ENCODE results near the gene PBX1. TPM values are rescaled to one million over a fixed set of nuclear protein-coding genes. Genes with fewer than 3 reads are reported as not detected.

PBX1 gene
- total RNA-seq, 4 donors from 2014 or later = 89.6 to 138 (median 112) TPM

- H3K27me3 ChIP-seq = no peaks in the 10 kb centered on the region
- H3K4me3 ChIP-seq = no peak overlapping the region
- no peaks in the 10 kb centered on the region for H3K9me3 ChIP-seq
- DNase-seq (ENCODE audit: extremely low spot score) = no peak
- H3K4me1 ChIP-seq = peaks cover 31 to 75% (median 58%) of the 10 kb centered on the region in 4 donors
- intact Hi-C loops (cut with DNase I) = no loop called here
- WGBS = 84% methylated on average over 7 of the region's 7 CpGs
- no peak overlapping the region for H3K27ac ChIP-seq (replicated peaks in 1 of 4)
- H3K36me3 ChIP-seq = peaks cover 0 to 11% (median 0%) of the 10 kb centered on the region in 4 donors
- TF ChIP-seq EP300 (IDR thresholded peaks at IDR 0.05) (no peak), CTCF (IDR thresholded peaks at IDR 0.05) (no peak), POLR2AphosphoS5 (IDR thresholded peaks at IDR 0.05) (no peak), POLR2A (IDR thresholded peaks at IDR 0.05; ENCODE audit: low read depth) (no peak)
Measured at GRCh38 chr1:164836614-164837018, 277.6 kb downstream of the PBX1 start.

- intact Hi-C loops (cut with DNase I) = no loop called here
- Histone ChIP-seq H3K9me3 (no peaks in the 10 kb centered on the region), H3K27me3 (no peaks in the 10 kb centered on the region), H3K4me1 (peaks cover 47 to 90% (median 74%) of the 10 kb centered on the region in 4 donors), H3K4me3 (no peak overlapping the region), H3K27ac (replicated peaks in 1 of 4) (no peak overlapping the region), H3K36me3 (peaks cover 0 to 9% (median 0%) of the 10 kb centered on the region in 4 donors)
- no peak for TF ChIP-seq POLR2A (IDR thresholded peaks at IDR 0.05; ENCODE audit: low read depth)
- 97% methylated on average over 3 of the region's 3 CpGs for WGBS
- no peak for DNase-seq (ENCODE audit: extremely low spot score)
Measured at GRCh38 chr1:164838786-164839185, 279.8 kb downstream of the PBX1 start.

GRCh38 chr1:164840936-164841335, 282.0 kb downstream of the PBX1 start:
- no peaks in the 10 kb centered on the region for H3K27me3 ChIP-seq
- WGBS = 87% methylated on average over 9 of the region's 9 CpGs
- no peak for TF ChIP-seq EP300 (IDR thresholded peaks at IDR 0.05)
- no peak for TF ChIP-seq POLR2AphosphoS5 (IDR thresholded peaks at IDR 0.05)
- TF ChIP-seq POLR2A (IDR thresholded peaks at IDR 0.05; ENCODE audit: low read depth) = no peak
- TF ChIP-seq CTCF (IDR thresholded peaks at IDR 0.05) = no peak
- peaks cover 46 to 76% (median 63%) of the 10 kb centered on the region in 4 donors for H3K4me1 ChIP-seq
- H3K36me3 ChIP-seq = peaks cover 0 to 20% (median 3%) of the 10 kb centered on the region in 4 donors
- DNase-seq (ENCODE audit: extremely low spot score) = no peak
- intact Hi-C loops (cut with DNase I) = no loop called here
- H3K9me3 ChIP-seq = no peaks in the 10 kb centered on the region
- H3K4me3 ChIP-seq = no peak overlapping the region
- peak overlapping the region in 1 of 4 donors; percentile 36 for H3K27ac ChIP-seq (replicated peaks in 1 of 4)

GRCh38 chr1:164841702-164842465, 282.9 kb downstream of the PBX1 start:
- Histone ChIP-seq H3K9me3 (no peaks in the 10 kb centered on the region), H3K27ac (replicated peaks in 1 of 4) (peak overlapping the region in 1 of 4 donors; percentile 36), H3K4me3 (no peak overlapping the region), H3K27me3 (no peaks in the 10 kb centered on the region), H3K4me1 (peaks cover 39 to 71% (median 60%) of the 10 kb centered on the region in 4 donors), H3K36me3 (peaks cover 5 to 29% (median 10%) of the 10 kb centered on the region in 4 donors)
- DNase-seq (ENCODE audit: extremely low spot score) = no peak
- intact Hi-C loops (cut with DNase I) = no loop called here
- 66% methylated on average over 14 of the region's 14 CpGs for WGBS
- no peak for TF ChIP-seq CTCF (IDR thresholded peaks at IDR 0.05)
- TF ChIP-seq POLR2A (IDR thresholded peaks at IDR 0.05; ENCODE audit: low read depth) = no peak
- no peak for TF ChIP-seq EP300 (IDR thresholded peaks at IDR 0.05)
- TF ChIP-seq POLR2AphosphoS5 (IDR thresholded peaks at IDR 0.05) = no peak

- Histone ChIP-seq H3K9me3 (no peaks in the 10 kb centered on the region), H3K27me3 (no peaks in the 10 kb centered on the region), H3K36me3 (peaks cover 9 to 39% (median 18%) of the 10 kb centered on the region in 4 donors), H3K4me3 (no peak overlapping the region), H3K27ac (replicated peaks in 1 of 4) (peak overlapping the region in 1 of 4 donors; percentile 16), H3K4me1 (peaks cover 35 to 68% (median 57%) of the 10 kb centered on the region in 4 donors)
- no peak for TF ChIP-seq CTCF (IDR thresholded peaks at IDR 0.05)
- TF ChIP-seq EP300 (IDR thresholded peaks at IDR 0.05) = no peak
- TF ChIP-seq POLR2A (IDR thresholded peaks at IDR 0.05; ENCODE audit: low read depth) = no peak
- no peak for TF ChIP-seq POLR2AphosphoS5 (IDR thresholded peaks at IDR 0.05)
- WGBS = 38% methylated on average over 10 of the region's 10 CpGs
- intact Hi-C loops (cut with DNase I) = no loop called here
- no peak for DNase-seq (ENCODE audit: extremely low spot score)
Measured at GRCh38 chr1:164842870-164843269, 283.9 kb downstream of the PBX1 start.
